HG03175 (cell line): ENCODE data around the gene SPOP.
"Not testable (repeated sequence)": the region's sequence is repeated elsewhere in the genome, so short reads cannot be mapped to it uniquely, and the experiment has no call there.

Experiments
- ATAC-seq: cut with Tn5 transposase; IDR thresholded peaks from one replicate; pipeline ENCODE4 v1.9.1; 2021; ENCODE audit warnings: mild to moderate bottlenecking, moderate library complexity; ENCODE audit not compliant: unreplicated experiment

Gene SPOP

DNA sequence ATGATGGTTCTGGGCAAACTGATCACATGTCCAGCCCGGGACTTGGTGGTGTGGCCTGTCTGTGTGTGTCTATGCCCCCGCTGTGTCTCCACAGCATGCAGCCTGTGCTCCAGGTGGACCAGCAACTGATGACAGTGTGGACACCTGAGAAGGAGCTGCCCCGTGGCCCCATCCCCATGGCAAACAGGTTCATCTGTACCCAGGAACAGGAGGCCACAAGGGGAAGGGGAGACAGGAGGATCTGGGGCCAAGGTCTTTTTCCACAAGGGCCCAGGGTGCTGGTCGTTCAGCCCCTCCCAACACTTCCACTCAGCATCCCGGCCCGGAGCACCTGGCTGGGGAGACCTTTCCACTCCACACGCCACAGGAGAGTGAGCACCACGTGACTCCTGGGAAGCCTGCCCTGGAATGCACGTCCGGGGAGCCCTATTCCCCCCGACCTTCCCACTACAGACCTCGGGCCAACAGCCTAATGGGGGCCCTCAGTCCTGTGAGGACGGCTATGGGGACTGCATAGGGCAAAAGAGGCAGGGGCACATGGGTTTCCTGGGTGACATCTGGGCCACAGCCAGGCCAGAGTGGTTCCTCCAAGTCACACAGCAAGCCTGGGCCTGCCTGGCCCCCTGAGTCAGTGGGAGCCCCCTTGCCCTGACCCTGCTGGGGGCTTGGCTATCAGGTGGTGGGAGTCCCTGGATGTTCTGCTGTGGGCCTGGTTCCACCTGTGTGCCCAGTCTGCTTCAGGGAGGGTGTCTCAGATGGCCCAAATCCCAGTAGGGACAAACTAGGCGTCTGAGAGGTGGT is 123.0 kb downstream of the SPOP start:
- ATAC-seq = no peak

DNA sequence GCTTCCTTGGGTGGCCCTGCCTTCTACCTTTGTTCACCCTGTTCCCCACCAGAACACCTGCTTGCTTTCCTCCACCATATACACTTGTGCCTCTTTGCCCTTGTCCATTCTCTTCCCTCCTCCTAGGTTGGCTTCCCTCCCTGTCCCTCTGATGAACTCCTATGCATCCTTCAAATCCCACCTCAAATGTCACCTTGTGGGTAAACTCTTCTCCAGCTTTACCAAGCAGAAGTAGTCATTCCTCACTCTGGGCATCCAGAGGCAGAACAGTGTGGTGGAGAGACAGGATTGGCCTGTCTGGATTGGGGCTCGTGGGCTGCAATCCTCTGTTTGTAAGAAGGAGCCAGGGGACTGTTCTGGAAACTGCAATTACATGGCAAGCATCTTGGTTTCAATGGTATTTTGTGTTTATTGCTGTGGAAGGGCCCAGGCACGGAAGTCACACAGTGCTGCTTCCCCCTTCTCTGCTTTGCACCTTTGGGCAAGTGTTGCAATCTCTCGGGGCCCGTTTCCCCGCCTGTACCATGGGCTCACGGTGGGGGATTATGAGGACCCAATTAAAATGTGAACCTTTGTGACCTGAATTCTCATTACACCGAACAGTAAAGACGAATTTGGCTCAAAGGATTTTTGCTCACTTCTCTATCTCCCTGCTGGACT is 124.1 kb downstream of the SPOP start:
- ATAC-seq = no peak

DNA sequence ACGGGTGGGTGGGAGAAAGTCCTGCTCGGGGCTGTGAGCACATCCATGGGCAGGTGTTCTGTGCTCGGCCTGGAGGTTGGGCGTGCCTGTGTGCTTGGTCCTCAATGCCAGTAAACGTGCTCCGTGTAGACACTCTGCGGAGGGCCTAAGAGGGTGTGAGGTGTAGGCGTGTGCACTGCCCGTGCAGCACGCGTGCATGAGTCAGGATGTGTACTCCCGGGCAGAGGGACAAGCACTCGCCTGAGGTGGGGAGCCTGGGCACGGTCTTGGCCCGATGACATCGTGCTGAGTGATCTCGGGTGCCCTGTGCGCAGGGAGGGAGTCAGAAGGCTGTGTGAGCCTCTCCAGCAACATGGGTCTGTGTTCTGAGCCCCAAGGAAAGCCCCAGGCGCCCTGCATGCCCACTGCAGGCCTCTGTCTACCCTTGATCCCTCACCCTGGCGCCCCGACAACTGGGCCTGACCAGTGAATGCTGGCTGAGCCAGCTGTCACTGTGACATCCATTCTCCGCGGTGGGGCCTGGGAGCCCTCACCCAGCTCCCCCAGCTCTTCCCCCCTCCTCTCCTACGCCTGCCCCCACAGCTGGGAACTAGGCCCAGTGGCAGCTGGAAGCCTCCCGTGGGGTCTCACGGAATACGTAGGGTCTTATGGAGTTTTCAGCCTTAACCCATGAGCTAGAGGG is 125.7 kb downstream of the SPOP start:
- ATAC-seq = no peak

DNA sequence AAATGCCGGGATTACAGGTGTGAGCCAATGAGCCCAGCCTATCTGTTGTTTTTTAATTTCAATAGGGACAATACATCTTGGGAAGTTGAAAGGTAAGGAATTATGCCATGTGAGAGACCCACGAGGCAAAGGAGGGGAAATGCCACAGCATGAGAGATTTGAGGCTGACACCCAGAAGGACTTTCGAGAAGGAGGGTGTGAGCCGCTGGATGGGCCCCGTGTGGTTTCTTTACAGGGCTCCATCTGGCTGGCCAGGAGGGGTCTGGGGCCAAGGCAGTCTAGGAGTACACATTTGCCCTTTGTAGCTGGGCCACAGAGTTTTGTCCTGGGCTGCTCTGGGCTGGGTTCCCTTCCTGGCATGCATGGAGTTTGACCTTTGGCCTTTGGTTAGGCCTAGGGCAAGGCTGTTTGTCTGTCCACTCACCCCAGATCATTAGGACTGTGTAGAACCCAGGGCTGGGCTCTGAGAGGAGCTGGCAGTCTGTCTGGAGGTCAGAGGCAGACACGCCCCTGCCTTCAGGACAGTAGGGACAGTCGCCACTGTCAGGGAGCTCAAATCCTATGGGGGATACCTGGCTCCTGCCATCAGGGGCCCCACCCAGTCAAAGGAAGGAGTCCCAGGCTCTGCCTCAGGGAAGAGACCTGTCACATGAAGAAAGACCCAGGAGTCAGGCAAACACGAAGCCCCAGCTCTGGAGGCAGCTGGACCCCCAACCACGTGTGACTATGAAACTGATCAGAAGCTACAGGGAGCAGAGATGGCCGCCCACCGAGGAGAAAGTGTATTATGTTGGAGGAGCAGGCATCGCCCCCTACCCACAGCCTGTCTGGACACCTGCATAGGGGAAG is 126.5 kb downstream of the SPOP start:
- no peak for ATAC-seq

DNA sequence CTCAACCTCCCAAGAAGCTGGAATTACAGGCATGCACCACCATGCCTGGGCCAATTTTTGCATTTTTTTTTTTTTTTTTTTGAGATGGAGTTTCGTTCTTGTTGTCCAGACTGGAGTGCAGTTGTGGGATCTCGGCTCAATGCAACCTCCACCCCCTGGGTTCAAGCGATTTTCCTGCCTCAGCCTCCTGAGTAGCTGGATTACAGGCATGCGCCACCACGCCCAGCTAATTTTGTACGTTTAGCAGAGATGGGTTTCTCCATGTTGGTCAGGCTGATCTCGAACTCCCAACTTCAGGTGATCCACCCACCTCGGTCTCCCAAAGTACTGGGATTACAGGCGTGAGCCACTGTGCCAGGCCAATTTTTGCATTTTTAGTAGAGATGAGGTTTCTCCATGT is 127.1 kb downstream of the SPOP start:
- not testable (repeated sequence) for ATAC-seq

DNA sequence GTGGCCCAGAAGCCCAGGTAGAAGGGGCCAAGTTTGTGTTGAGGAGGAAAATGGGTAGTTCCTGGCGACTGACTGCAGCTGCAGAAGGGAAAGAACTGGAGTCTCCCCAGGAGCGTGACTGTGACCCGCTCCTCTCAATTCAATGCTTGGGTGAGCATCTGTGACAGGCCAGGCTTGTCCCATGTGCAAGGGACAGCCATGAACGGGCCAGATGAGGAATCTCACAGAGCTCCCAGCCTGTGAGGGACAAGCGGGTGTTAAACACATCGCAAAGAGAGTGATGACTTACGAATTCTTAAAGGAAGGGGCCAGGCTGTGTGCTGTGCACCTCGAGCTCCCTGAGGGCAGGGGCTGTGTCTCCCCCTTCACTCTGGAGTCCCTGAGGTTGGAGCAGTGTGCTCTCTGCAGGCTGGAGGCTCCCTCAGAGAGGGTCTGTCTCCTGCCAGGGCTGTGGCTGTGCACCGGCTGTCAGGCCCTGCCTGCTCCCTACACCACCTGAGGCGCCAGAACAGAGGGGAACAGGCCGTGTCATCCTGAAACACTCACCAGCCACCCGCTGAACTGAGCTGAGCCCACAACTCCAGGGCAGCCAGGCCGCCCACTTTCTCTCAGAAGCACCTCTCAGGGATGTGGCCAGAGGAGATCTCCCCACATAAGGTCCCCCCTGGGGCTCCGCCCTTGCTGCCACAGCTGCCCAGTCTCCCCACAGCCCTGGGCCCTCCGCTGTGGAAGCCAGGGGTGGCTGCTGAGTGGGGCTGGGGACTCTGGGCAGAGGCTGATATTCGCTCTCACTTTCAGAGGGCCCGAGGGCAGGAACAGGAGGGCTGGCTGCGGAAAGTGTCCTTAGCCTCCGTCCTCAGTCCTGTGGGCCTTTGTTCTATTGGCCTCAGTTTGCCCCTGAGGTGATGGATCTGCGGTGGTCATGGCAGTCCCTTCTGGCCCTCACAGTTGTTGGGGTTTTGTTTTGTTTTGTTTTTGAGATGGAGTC is 127.9 kb downstream of the SPOP start:
- ATAC-seq = no peak

DNA sequence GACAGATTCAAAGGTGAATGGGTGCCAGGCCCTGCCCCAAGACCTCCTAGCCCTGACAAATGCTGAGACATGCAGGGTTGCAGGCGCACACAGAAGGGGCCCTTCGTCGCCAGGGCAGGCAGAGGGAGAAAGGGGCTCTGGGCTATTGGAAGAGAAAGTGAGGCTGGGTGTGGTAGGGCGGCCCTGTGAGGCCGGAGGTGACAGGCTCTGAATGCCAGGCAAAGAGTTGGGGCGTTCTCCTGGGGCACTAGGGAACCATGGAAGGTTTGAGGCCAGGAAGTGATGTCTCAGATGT is 128.6 kb downstream of the SPOP start:
- no peak for ATAC-seq
